HL-60 (cell line): ENCODE measurements around the gene AFF3.

Experiments used
- DNase-seq, 2 experiments: peaks; one replicate each; pipeline ENCODE4 v3.0.0-alpha.2; 2010 to 2020; ENCODE audit warnings: low read depth in 1 of 2, low spot score in 1 of 2
- H3K27ac ChIP-seq: fragments of 250-450 bp; sonication (Bioruptor Pico); replicated peaks from 2 replicates; pipeline ENCODE4 v1.5.1; 2020; ENCODE audit warnings: mild to moderate bottlenecking, moderate library complexity
- H3K27me3 ChIP-seq: fragments of 250-450 bp; sonication (Bioruptor Pico); 2 replicates; pipeline ENCODE4 v1.5.1; 2021; ENCODE audit warnings: mild to moderate bottlenecking, moderate library complexity; ENCODE audit not compliant: insufficient read depth, poor library complexity, severe bottlenecking
- H3K4me3 ChIP-seq: replicated peaks from 2 replicates; pipeline ENCODE4 v1.5.1; 2011; ENCODE audit warnings: mild to moderate bottlenecking, control low read depth, low read length; ENCODE audit not compliant: insufficient read depth
- CTCF ChIP-seq: IDR thresholded peaks from one replicate; pipeline ENCODE4 v1.5.1; 2011; ENCODE audit warnings: low read length, control low read depth, inconsistent platforms; ENCODE audit not compliant: insufficient read depth
- GABPA ChIP-seq: IDR thresholded peaks from 2 replicates; pipeline ENCODE4 v1.6.1; 2012; ENCODE audit warnings: low read depth
- POLR2AphosphoS5 ChIP-seq: IDR thresholded peaks from 2 replicates; pipeline ENCODE4 v1.6.1; 2012; ENCODE audit warnings: low read depth
- REST ChIP-seq: IDR thresholded peaks from 2 replicates; pipeline ENCODE4 v1.6.1; 2012; ENCODE audit warnings: low read depth; ENCODE audit not compliant: insufficient replicate concordance
- SPI1 ChIP-seq: IDR thresholded peaks from 2 replicates; pipeline ENCODE4 v1.6.1; 2012; ENCODE audit warnings: low read depth, mild to moderate bottlenecking, borderline replicate concordance

Gene AFF3

GRCh38 chr2:99852376-99852934 is 289.9 kb downstream of the AFF3 start:
- H3K27ac ChIP-seq, result no peak overlapping the region
- DNase-seq, result no peak
- H3K4me3 ChIP-seq, result no peak overlapping the region
- TF ChIP-seq CTCF, result no peak
- TF ChIP-seq POLR2AphosphoS5, result no peak
- TF ChIP-seq SPI1, result no peak
- no peak for TF ChIP-seq REST
- no peak for TF ChIP-seq GABPA
- no peaks in the 10 kb centered on the region for H3K27me3 ChIP-seq

GRCh38 chr2:99851811-99852210 is 290.6 kb downstream of the AFF3 start:
- Histone ChIP-seq H3K27me3 (no peaks in the 10 kb centered on the region), H3K4me3 (no peak overlapping the region), H3K27ac (no peak overlapping the region)
- no peak for DNase-seq
- TF ChIP-seq CTCF (no peak), SPI1 (no peak), GABPA (no peak), POLR2AphosphoS5 (no peak), REST (no peak)

GRCh38 chr2:99851089-99851488 is 291.3 kb downstream of the AFF3 start:
- H3K4me3 ChIP-seq, result no peak overlapping the region
- no peak overlapping the region for H3K27ac ChIP-seq
- no peak for DNase-seq

More at GRCh38 chr2:99851089-99851488, 291.3 kb downstream of the AFF3 start:
- TF ChIP-seq GABPA (no peak), CTCF (no peak), SPI1 (no peak), POLR2AphosphoS5 (no peak), REST (no peak)
- no peaks in the 10 kb centered on the region for H3K27me3 ChIP-seq
